ENCODE results near the gene IRF8. TPM values are rescaled to one million over a fixed set of nuclear protein-coding genes. Genes with fewer than 3 reads are reported as not detected.

The IRF8 gene
- total RNA-seq, 4 donors from 2014 or later = 1.5 to 3.1 (median 2.8) TPM

DNA sequence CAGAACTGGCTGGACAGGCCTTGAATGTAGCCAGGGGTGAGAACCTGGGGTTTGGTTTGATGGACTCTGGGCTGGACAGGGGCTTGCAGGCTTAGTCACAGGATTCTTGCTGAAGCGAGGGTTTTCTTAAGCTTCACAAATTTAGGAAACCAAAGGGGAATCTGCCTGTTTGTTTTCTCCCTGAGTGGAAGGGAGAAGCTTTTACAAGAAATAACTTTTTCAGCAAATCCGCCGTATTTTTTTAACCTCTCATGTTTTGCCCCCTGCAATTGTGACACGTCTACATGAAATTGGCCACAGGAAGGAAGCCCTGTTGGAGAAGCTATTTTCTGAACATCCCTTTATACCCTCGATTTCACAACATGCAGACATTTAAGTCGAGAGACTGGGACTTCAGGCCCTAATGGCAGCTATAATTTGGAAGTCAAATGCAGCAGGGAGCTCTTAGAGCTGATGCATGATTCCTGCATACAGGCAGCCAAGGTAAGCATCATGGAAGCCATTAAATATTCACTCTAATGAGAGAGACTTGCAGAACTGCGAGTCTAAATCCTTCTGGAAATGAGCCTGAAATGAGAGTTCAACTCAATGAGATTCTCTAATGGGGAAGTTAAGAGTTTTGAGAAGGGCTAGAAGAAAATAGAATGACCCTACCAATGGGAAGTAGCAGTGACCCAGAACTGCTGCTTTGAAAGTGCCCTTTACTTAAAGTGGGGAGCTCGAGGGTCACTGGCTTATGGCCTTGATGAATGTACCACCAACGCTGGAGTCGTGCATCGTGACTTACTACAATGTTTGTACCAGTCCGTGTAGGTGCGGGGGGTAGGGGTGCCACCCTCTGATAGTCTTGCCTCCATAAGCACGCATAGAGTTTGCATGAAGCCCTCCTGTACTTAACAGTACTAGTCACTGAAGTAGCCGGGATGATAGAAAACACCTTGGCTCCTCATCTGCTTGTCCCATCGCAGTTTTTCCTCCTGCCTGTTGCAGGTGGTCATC is 45.1 kb upstream of the IRF8 start:
- DNase-seq (no peak), ATAC-seq (no peak)
- Histone ChIP-seq H3K27ac (no peak overlapping the region), H3K27me3 (peaks cover 0 to 13% (median 1%) of the 10 kb centered on the region in 3 donors), H3K36me3 (no peaks in the 10 kb centered on the region), H3K4me3 (no peak overlapping the region), H3K4me1 (no peaks in the 10 kb centered on the region), H3K9me3 (no peaks in the 10 kb centered on the region)
- in situ Hi-C loops (cut with MboI; ENCODE audit: low sequenced_read_pairs in 4 of 4) (no loop called here), intact Hi-C loops (cut with DNase I; ENCODE audit: low total_unique reads) (no loop called here)
- TF ChIP-seq POLR2A (IDR thresholded peaks at IDR 0.05) = no peak
- TF ChIP-seq, protein P1, sequence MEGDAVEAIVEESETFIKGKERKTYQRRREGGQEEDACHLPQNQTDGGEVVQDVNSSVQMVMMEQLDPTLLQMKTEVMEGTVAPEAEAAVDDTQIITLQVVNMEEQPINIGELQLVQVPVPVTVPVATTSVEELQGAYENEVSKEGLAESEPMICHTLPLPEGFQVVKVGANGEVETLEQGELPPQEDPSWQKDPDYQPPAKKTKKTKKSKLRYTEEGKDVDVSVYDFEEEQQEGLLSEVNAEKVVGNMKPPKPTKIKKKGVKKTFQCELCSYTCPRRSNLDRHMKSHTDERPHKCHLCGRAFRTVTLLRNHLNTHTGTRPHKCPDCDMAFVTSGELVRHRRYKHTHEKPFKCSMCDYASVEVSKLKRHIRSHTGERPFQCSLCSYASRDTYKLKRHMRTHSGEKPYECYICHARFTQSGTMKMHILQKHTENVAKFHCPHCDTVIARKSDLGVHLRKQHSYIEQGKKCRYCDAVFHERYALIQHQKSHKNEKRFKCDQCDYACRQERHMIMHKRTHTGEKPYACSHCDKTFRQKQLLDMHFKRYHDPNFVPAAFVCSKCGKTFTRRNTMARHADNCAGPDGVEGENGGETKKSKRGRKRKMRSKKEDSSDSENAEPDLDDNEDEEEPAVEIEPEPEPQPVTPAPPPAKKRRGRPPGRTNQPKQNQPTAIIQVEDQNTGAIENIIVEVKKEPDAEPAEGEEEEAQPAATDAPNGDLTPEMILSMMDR (IDR thresholded peaks at IDR 0.05 in 4 of 5, conservative IDR thresholded peaks at IDR 0.05 in 1 of 5) = no peak

DNA sequence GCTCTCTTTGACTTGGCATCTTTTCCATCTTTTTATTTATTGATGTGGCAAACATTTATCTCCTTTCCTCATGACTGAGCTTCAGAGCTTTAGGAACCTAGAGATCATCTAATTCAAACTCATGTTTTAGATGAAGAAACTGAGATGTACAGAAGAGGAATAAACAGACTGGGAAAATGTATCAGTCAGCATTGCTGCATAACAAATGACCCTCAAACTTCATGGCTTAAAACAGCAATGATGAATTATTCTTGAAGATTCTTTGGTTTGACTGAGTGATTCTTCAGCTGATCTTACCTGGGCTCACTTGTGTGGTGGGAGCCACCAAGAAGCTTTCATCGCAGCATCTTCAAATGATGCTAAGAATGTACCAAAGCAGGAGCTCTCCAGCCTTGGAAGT is 44.0 kb upstream of the IRF8 start:
- H3K9me3 ChIP-seq = no peaks in the 10 kb centered on the region
- TF ChIP-seq, protein P1 (IDR thresholded peaks at IDR 0.05 in 4 of 5, conservative IDR thresholded peaks at IDR 0.05 in 1 of 5) = no peak
- TF ChIP-seq POLR2A (IDR thresholded peaks at IDR 0.05) = no peak
- H3K27me3 ChIP-seq = peaks cover 0 to 13% (median 5%) of the 10 kb centered on the region in 3 donors
- H3K4me3 ChIP-seq = no peak overlapping the region
- ATAC-seq = no peak
- no peak overlapping the region for H3K27ac ChIP-seq
- H3K36me3 ChIP-seq = no peaks in the 10 kb centered on the region
- no peaks in the 10 kb centered on the region for H3K4me1 ChIP-seq
- DNase-seq = no peak
- intact Hi-C loops (cut with DNase I; ENCODE audit: low total_unique reads) = no loop called here
- in situ Hi-C loops (cut with MboI; ENCODE audit: low sequenced_read_pairs in 4 of 4) = no loop called here

DNA sequence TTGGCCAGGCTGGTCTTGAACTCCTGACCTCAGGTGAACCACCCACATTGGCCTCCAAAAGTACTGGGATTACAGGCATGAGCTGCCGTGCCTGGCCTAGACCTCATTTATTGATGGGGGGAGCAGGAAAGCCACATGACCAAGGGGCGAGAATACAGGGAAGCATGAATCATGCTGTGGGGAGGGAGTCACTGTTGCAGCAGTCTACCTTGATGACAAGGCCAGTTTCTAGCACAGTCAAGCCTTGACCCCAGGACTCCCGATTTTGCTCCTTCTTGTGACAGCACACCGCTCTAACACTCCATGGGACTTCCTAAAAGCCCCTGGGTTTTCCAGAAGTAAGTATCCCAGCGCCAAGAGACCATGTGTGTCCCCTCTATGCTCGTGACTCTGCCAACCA is 42.9 kb upstream of the IRF8 start:
- TF ChIP-seq, protein P1 (IDR thresholded peaks at IDR 0.05 in 4 of 5, conservative IDR thresholded peaks at IDR 0.05 in 1 of 5) = no peak
- TF ChIP-seq POLR2A (IDR thresholded peaks at IDR 0.05) = no peak
- ATAC-seq (no peak), DNase-seq (no peak)
- H3K4me1 ChIP-seq = no peaks in the 10 kb centered on the region
- H3K36me3 ChIP-seq = no peaks in the 10 kb centered on the region
- in situ Hi-C loops (cut with MboI; ENCODE audit: low sequenced_read_pairs in 4 of 4) (no loop called here), intact Hi-C loops (cut with DNase I; ENCODE audit: low total_unique reads) (no loop called here)
- no peak overlapping the region for H3K4me3 ChIP-seq
- peaks cover 0 to 13% (median 5%) of the 10 kb centered on the region in 3 donors for H3K27me3 ChIP-seq
- H3K9me3 ChIP-seq = no peaks in the 10 kb centered on the region
- no peak overlapping the region for H3K27ac ChIP-seq

DNA sequence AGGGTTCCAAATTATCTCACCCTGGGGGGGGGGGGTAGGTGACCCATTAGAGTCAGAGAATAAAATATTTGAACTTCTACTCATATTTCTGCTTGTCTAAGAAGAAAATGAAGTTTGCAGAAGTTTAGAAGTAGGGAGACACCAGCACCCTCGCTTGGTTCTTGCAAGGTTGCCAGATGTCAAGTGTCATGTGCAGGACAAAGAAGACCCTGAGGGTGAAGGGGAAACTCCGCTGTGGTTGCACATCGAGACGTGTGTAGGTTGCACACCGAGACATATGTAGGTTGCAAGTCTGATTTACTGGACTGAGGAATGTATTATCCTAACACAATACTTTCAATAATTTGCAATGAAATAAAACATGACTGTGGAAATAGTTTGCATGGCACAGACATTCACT is 42.4 kb upstream of the IRF8 start:
- Histone ChIP-seq H3K4me1 (no peaks in the 10 kb centered on the region), H3K4me3 (no peak overlapping the region), H3K9me3 (no peaks in the 10 kb centered on the region), H3K36me3 (no peaks in the 10 kb centered on the region), H3K27me3 (peaks cover 0 to 13% (median 5%) of the 10 kb centered on the region in 3 donors), H3K27ac (no peak overlapping the region)
- ATAC-seq (no peak), DNase-seq (no peak)
- intact Hi-C loops (cut with DNase I; ENCODE audit: low total_unique reads) = no loop called here
- in situ Hi-C loops (cut with MboI; ENCODE audit: low sequenced_read_pairs in 4 of 4) = no loop called here
- no peak for TF ChIP-seq POLR2A (IDR thresholded peaks at IDR 0.05)
- TF ChIP-seq, protein P1 (IDR thresholded peaks at IDR 0.05 in 4 of 5, conservative IDR thresholded peaks at IDR 0.05 in 1 of 5) = no peak

All from gastrocnemius medialis (tissue), 4 donors.